Measurements from ENCODE around the gene VTN.

VTN gene

DNA sequence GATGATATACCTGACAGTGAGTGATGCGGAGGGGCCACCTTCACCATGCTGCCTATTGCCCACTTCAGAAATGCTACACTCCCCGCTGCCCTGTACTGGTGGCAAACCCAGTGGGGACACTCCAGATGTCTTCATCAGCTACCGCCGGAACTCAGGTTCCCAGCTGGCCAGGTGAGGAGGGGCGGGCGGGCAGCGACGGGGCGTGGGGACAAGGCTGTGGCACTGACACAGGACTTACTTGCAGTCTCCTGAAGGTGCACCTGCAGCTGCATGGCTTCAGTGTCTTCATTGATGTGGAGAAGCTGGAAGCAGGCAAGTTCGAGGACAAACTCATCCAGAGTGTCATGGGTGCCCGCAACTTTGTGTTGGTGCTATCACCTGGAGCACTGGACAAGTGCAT, 18.0 kb upstream of the VTN start:
- Histone ChIP-seq H3K9me3 (ENCODE audit: severe bottlenecking) (no peaks in the 10 kb centered on the region), H3K36me3 (peaks cover 75% of the 10 kb centered on the region), H3K4me3 (ENCODE audit: low read depth, low read length) (no peak overlapping the region), H3K27me3 (ENCODE audit: insufficient read depth, low read depth, severe bottlenecking) (no peaks in the 10 kb centered on the region), H3K27ac (no peak overlapping the region)
- DNase-seq, result no peak
- TF ChIP-seq CTCF (IDR thresholded peaks at IDR 0.05; ENCODE audit: low read depth, low read length), result no peak

DNA sequence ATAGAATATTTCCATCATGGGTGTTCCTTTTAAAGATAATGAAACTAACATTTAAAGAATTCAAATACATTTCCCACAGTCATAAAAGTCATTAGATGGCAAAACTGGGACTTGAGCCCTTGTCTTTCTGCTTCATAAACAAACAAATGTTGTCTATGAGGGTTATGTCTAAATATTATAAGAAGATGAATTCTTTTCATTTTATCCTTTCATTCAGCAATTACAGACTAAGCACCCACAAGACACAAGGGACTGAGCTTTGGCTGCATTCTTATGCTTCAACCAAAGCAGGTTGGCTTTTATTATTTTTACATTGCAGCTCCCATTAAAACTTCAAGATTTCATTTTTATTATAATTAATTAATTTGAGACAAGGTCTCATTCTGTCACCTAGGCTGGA, 16.3 kb upstream of the VTN start:
- H3K27ac ChIP-seq, result no peak overlapping the region
- DNase-seq, result no peak
- no peak overlapping the region for H3K4me3 ChIP-seq (ENCODE audit: low read depth, low read length)
- H3K36me3 ChIP-seq, result peaks cover 71% of the 10 kb centered on the region
- no peak for TF ChIP-seq CTCF (IDR thresholded peaks at IDR 0.05; ENCODE audit: low read depth, low read length)
- no peaks in the 10 kb centered on the region for H3K27me3 ChIP-seq (ENCODE audit: insufficient read depth, low read depth, severe bottlenecking)
- no peaks in the 10 kb centered on the region for H3K9me3 ChIP-seq (ENCODE audit: severe bottlenecking)

DNA sequence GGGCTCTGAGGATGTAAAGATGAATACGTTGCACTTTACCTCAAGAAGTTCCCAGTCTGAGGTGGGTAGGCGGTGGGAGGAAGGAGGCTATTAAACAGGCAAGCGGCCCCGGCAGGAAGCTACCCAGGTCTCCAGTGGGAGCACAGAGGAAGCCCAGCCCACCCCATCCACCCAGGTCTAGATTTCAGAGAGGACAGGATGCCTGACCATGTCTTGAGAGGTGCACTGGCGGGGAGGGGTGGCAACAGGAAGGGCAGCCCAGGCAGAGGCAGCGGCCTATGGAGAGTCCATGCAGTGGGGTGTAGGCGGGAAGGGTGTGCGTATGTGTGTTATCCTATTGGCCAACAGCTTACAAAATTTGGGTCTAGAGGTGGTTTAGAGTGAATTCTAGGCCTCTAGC, 15.3 kb upstream of the VTN start:
- no peaks in the 10 kb centered on the region for H3K9me3 ChIP-seq (ENCODE audit: severe bottlenecking)
- no peak overlapping the region for H3K4me3 ChIP-seq (ENCODE audit: low read depth, low read length)
- no peak overlapping the region for H3K27ac ChIP-seq
- no peaks in the 10 kb centered on the region for H3K27me3 ChIP-seq (ENCODE audit: insufficient read depth, low read depth, severe bottlenecking)
- TF ChIP-seq CTCF (IDR thresholded peaks at IDR 0.05; ENCODE audit: low read depth, low read length), result no peak
- no peak for DNase-seq
- H3K36me3 ChIP-seq, result peaks cover 61% of the 10 kb centered on the region

GRCh38 chr17:28385037-28385400, 14.9 kb upstream of the VTN start:
- H3K27me3 ChIP-seq (ENCODE audit: insufficient read depth, low read depth, severe bottlenecking), result no peaks in the 10 kb centered on the region
- H3K4me3 ChIP-seq (ENCODE audit: low read depth, low read length), result no peak overlapping the region
- DNase-seq, result no peak
- H3K27ac ChIP-seq, result no peak overlapping the region
- no peaks in the 10 kb centered on the region for H3K9me3 ChIP-seq (ENCODE audit: severe bottlenecking)
- no peak for TF ChIP-seq CTCF (IDR thresholded peaks at IDR 0.05; ENCODE audit: low read depth, low read length)
- H3K36me3 ChIP-seq, result peaks cover 57% of the 10 kb centered on the region

GRCh38 chr17:28384281-28385036, 14.4 kb upstream of the VTN start:
- Histone ChIP-seq H3K9me3 (ENCODE audit: severe bottlenecking) (no peaks in the 10 kb centered on the region), H3K27me3 (ENCODE audit: insufficient read depth, low read depth, severe bottlenecking) (no peaks in the 10 kb centered on the region), H3K36me3 (peaks cover 52% of the 10 kb centered on the region), H3K4me3 (ENCODE audit: low read depth, low read length) (no peak overlapping the region), H3K27ac (no peak overlapping the region)
- no peak for DNase-seq
- no peak for TF ChIP-seq CTCF (IDR thresholded peaks at IDR 0.05; ENCODE audit: low read depth, low read length)
